Ascending aorta (tissue), 2 donors: ENCODE data around the gene GP1BA. TPM values are rescaled to one million over a fixed set of nuclear protein-coding genes. Genes with fewer than 3 reads are reported as not detected.
A peak's percentile ranks its signal among the peaks of the same experiment; 100 is the strongest.

Source experiments
- DNase-seq, 2 donors: peaks; one replicate each; pipeline ENCODE4 v3.0.0-alpha.2; 2019; ENCODE audit warnings: low spot score in 2 of 2
- H3K27ac ChIP-seq, 2 donors: fragments of 200-600 bp; sonication (generic); one replicate each; pipeline ENCODE4 v1.5.1; 2016 to 2017; ENCODE audit warnings: mild to moderate bottlenecking in 1 of 2
- H3K27me3 ChIP-seq: fragments of 200-600 bp; sonication (generic); one replicate; pipeline ENCODE4 v1.5.1; 2017
- H3K36me3 ChIP-seq, 2 donors: fragments of 200-600 bp; sonication (generic); one replicate each; pipeline ENCODE4 v1.5.1; 2016
- H3K4me1 ChIP-seq, 2 donors: fragments of 200-600 bp; sonication (generic); one replicate each; pipeline ENCODE4 v1.5.1; 2016 to 2017; ENCODE audit warnings: mild to moderate bottlenecking in 1 of 2
- H3K4me3 ChIP-seq, 2 donors: fragments of 200-600 bp; sonication (generic); one replicate each; pipeline ENCODE4 v1.5.1; 2016 to 2017; ENCODE audit warnings: mild to moderate bottlenecking in 1 of 2
- H3K9me3 ChIP-seq, 2 donors: fragments of 200-600 bp; sonication (generic); one replicate each; pipeline ENCODE4 v1.5.1; 2016
- CTCF ChIP-seq, 3 experiments: fragments of 200-600 bp in 2 of 3; fragments of 450-650 bp in 1 of 3; sonication (generic) in 2 of 3; IDR thresholded peaks; one replicate each; pipeline ENCODE4 v1.5.1; 2016 to 2019; ENCODE audit warnings: antibody characterized with exemption in 3 of 3, mild to moderate bottlenecking in 1 of 3, moderate library complexity in 1 of 3
- intact Hi-C: fragments of 100-400 bp; cut with DNase I; formaldehyde crosslinking; loops from one replicate; pipeline ENCODE4 v1.15.1; 2023
- total RNA-seq: library from RNA; depleted of rRNA; stranded (reverse); fragments of >200 nt; gene quantifications from one replicate; pipeline ENCODE4 v1.1.0, GENCODE V29; 2016

GP1BA gene
- total RNA-seq, 1 donor from 2014 or later, result not detected

- Histone ChIP-seq H3K27ac (no peak overlapping the region), H3K4me1 (peaks cover 3 to 5% of the 10 kb centered on the region in 2 donors), H3K9me3 (no peaks in the 10 kb centered on the region), H3K36me3 (peaks cover 54 to 57% of the 10 kb centered on the region in 2 donors), H3K4me3 (no peak overlapping the region), H3K27me3 (peaks cover 7% of the 10 kb centered on the region)
- intact Hi-C loops, result no loop called here
- no peak for DNase-seq
- TF ChIP-seq CTCF (IDR thresholded peaks at IDR 0.05), result no peak
Observed at GRCh38 chr17:4896332-4897197, 35.5 kb upstream of the GP1BA start.

GRCh38 chr17:4897198-4897687, 34.8 kb upstream of the GP1BA start:
- TF ChIP-seq CTCF (IDR thresholded peaks at IDR 0.05), result no peak
- DNase-seq, result no peak
- Histone ChIP-seq H3K27ac (no peak overlapping the region), H3K36me3 (peaks cover 48 to 52% of the 10 kb centered on the region in 2 donors), H3K9me3 (no peaks in the 10 kb centered on the region), H3K27me3 (peaks cover 7% of the 10 kb centered on the region), H3K4me1 (peaks cover 3 to 5% of the 10 kb centered on the region in 2 donors), H3K4me3 (no peak overlapping the region)
- intact Hi-C loops, result no loop called here

GRCh38 chr17:4897785-4898184, 34.3 kb upstream of the GP1BA start:
- intact Hi-C loops, result no loop called here
- Histone ChIP-seq H3K4me3 (no peak overlapping the region), H3K4me1 (peaks cover 3 to 5% of the 10 kb centered on the region in 2 donors), H3K36me3 (peaks cover 42 to 46% of the 10 kb centered on the region in 2 donors), H3K27me3 (peaks cover 7% of the 10 kb centered on the region), H3K27ac (no peak overlapping the region), H3K9me3 (no peaks in the 10 kb centered on the region)
- DNase-seq, result no peak
- TF ChIP-seq CTCF (IDR thresholded peaks at IDR 0.05), result no peak

GRCh38 chr17:4898351-4898750, 33.7 kb upstream of the GP1BA start:
- Histone ChIP-seq H3K4me3 (no peak overlapping the region), H3K9me3 (no peaks in the 10 kb centered on the region), H3K27me3 (peaks cover 7% of the 10 kb centered on the region), H3K36me3 (peaks cover 36 to 41% of the 10 kb centered on the region in 2 donors), H3K27ac (no peak overlapping the region), H3K4me1 (peaks cover 3 to 5% of the 10 kb centered on the region in 2 donors)
- no peak for DNase-seq
- intact Hi-C loops, result no loop called here
- TF ChIP-seq CTCF (IDR thresholded peaks at IDR 0.05), result no peak

GRCh38 chr17:4898927-4899326, 33.1 kb upstream of the GP1BA start:
- Histone ChIP-seq H3K4me1 (peaks cover 3 to 5% of the 10 kb centered on the region in 2 donors), H3K27me3 (peaks cover 7% of the 10 kb centered on the region), H3K27ac (no peak overlapping the region), H3K4me3 (peak overlapping the region; percentile 48 to 65), H3K9me3 (no peaks in the 10 kb centered on the region), H3K36me3 (peaks cover 31 to 35% of the 10 kb centered on the region in 2 donors)
- no peak for TF ChIP-seq CTCF (IDR thresholded peaks at IDR 0.05)
- no peak for DNase-seq
- intact Hi-C loops, result no loop called here
